A673 (cell line): ENCODE data around the gene ST6GALNAC3. TPM values are rescaled to one million over a fixed set of nuclear protein-coding genes. Genes with fewer than 3 reads are reported as not detected.

ENCODE experiments used
- BruUV-seq: library from RNA; stranded (reverse); fragments of 400-500 nt; replicated peaks from 2 replicates; lab custom pipeline; 2021; lab: Mats Ljungman, UMichigan
- CTCF ChIA-PET: fragments of 300-600 bp; sonication (Branson Sonifier 250); formaldehyde crosslinking; loops from one replicate; lab custom pipeline; 2022; ENCODE audit warnings: antibody characterized with exemption; lab: Charles Lee
- POLR2A ChIA-PET: fragments of 300-600 bp; sonication (Branson Sonifier 250); formaldehyde crosslinking; loops from one replicate; lab custom pipeline; 2022; ENCODE audit warnings: antibody characterized with exemption; ENCODE audit not compliant: low non-redundant PET; lab: Charles Lee
- DNase-seq: peaks from one replicate; pipeline ENCODE4 v3.0.0-alpha.2; 2015; ENCODE audit warnings: low spot score
- H3K27ac ChIP-seq: fragments of 200-600 bp; sonication (generic); 2 replicates; pipeline ENCODE4 v1.5.1; 2016; ENCODE audit warnings: mixed run types, low read depth, mild to moderate bottlenecking, mixed read lengths, antibody characterized with exemption, low read length; ENCODE audit not compliant: poor library complexity, severe bottlenecking
- H3K27me3 ChIP-seq: fragments of 200-600 bp; sonication (generic); replicated peaks from 2 replicates; pipeline ENCODE4 v1.6.1; 2017; ENCODE audit warnings: mixed run types, low read depth, mild to moderate bottlenecking, mixed read lengths, antibody characterized with exemption, low read length; ENCODE audit not compliant: insufficient read depth, poor library complexity
- H3K36me3 ChIP-seq: fragments of 200-600 bp; sonication (generic); 2 replicates; pipeline ENCODE4 v1.6.1; 2016; ENCODE audit warnings: mixed run types, mild to moderate bottlenecking, mixed read lengths, antibody characterized with exemption, low read length; ENCODE audit not compliant: insufficient read depth, poor library complexity, severe bottlenecking
- H3K4me1 ChIP-seq: fragments of 200-600 bp; sonication (generic); 2 replicates; pipeline ENCODE4 v1.6.1; 2017; ENCODE audit warnings: mixed run types, mild to moderate bottlenecking, mixed read lengths, antibody characterized with exemption, low read length; ENCODE audit not compliant: insufficient read depth, poor library complexity, severe bottlenecking
- H3K4me3 ChIP-seq: fragments of 200-600 bp; sonication (generic); 2 replicates; pipeline ENCODE4 v1.5.1; 2016; ENCODE audit warnings: low read depth, mixed run types, mild to moderate bottlenecking, mixed read lengths, low read length; ENCODE audit not compliant: poor library complexity, severe bottlenecking
- H3K9me3 ChIP-seq: fragments of 200-600 bp; sonication (generic); 2 replicates; pipeline ENCODE4 v1.6.1; 2016; ENCODE audit warnings: mixed run types, low read depth, mild to moderate bottlenecking, mixed read lengths, antibody characterized with exemption, low read length; ENCODE audit not compliant: poor library complexity, severe bottlenecking
- CTCF ChIP-seq: fragments of 300-800, 200-600 bp; sonication (generic); conservative IDR thresholded peaks from 2 replicates; pipeline ENCODE4 v1.5.1; 2017; ENCODE audit warnings: low read depth, mild to moderate bottlenecking, antibody characterized with exemption, low read length, moderate library complexity, mixed read lengths
- EZH2 ChIP-seq: fragments of 200-600 bp; sonication (generic); IDR thresholded peaks from 2 replicates; pipeline ENCODE4 v1.6.1; 2017; ENCODE audit warnings: borderline replicate concordance, low read depth, mild to moderate bottlenecking, mixed read lengths, antibody characterized with exemption, low read length; ENCODE audit not compliant: poor library complexity, severe bottlenecking
- intact Hi-C: fragments of 100-400 bp; cut with micrococcal nuclease; formaldehyde crosslinking; loops from one replicate; pipeline ENCODE4 v1.10.0; 2022; ENCODE audit not compliant: unreplicated experiment
- total RNA-seq: library from RNA; stranded (reverse); gene quantifications from 2 replicates; pipeline ENCODE4 v1.2.3, GENCODE V29; 2021

The ST6GALNAC3 gene
- total RNA-seq, 1 experiment from 2014 or later: 1.2 TPM

GRCh38 chr1:76572229-76572628 lies 497.7 kb downstream of the ST6GALNAC3 start:
- Histone ChIP-seq H3K36me3 (no peaks in the 10 kb centered on the region), H3K27me3 (peaks cover 19% of the 10 kb centered on the region), H3K27ac (no peak overlapping the region), H3K4me1 (no peaks in the 10 kb centered on the region), H3K4me3 (no peak overlapping the region), H3K9me3 (no peaks in the 10 kb centered on the region)
- POLR2A ChIA-PET: no interaction called here
- no peak for DNase-seq
- intact Hi-C loops: no loop called here
- TF ChIP-seq CTCF (no peak), EZH2 (no peak)
- BruUV-seq: no TSS peak
- CTCF ChIA-PET: no interaction called here

GRCh38 chr1:76576876-76577524 lies 502.5 kb downstream of the ST6GALNAC3 start:
- Histone ChIP-seq H3K4me1 (no peaks in the 10 kb centered on the region), H3K4me3 (no peak overlapping the region), H3K27ac (no peak overlapping the region), H3K27me3 (peaks cover 22% of the 10 kb centered on the region), H3K36me3 (no peaks in the 10 kb centered on the region), H3K9me3 (no peaks in the 10 kb centered on the region)
- no TSS peak for BruUV-seq
- TF ChIP-seq CTCF (no peak), EZH2 (no peak)
- CTCF ChIA-PET: no interaction called here
- POLR2A ChIA-PET: no interaction called here
- DNase-seq: no peak
- intact Hi-C loops: no loop called here

- ChIA-PET CTCF (no interaction called here), POLR2A (no interaction called here)
- intact Hi-C loops: no loop called here
- no peak overlapping the region for H3K4me3 ChIP-seq
- no peak for DNase-seq
- peaks cover 22% of the 10 kb centered on the region for H3K27me3 ChIP-seq
- H3K9me3 ChIP-seq: no peaks in the 10 kb centered on the region
- BruUV-seq: no TSS peak
- no peaks in the 10 kb centered on the region for H3K4me1 ChIP-seq
- TF ChIP-seq EZH2 (no peak), CTCF (no peak)
- H3K36me3 ChIP-seq: no peaks in the 10 kb centered on the region
- H3K27ac ChIP-seq: no peak overlapping the region
These were observed 503.1 kb downstream of the ST6GALNAC3 start for GRCh38 chr1:76577525-76578185.
